IMR-90 (cell line): ENCODE results near the gene ZDHHC4. TPM values are rescaled to one million over a fixed set of nuclear protein-coding genes. Genes with fewer than 3 reads are reported as not detected.

Experiments used
- ATAC-seq: fragments of 200-7000 bp; cut with Tn5 transposase; 2 replicates; pipeline ENCODE4 v1.9.1; 2020; ENCODE audit warnings: low read depth, mild to moderate bottlenecking, moderate library complexity
- BruUV-seq: library from RNA; stranded (reverse); fragments of 400-500 nt; replicated peaks from 2 replicates; lab custom pipeline; 2021; lab: Mats Ljungman, UMichigan
- CTCF ChIA-PET: fragments of 300-600 bp; formaldehyde crosslinking; extraction: SDS; loops from one replicate; lab custom pipeline; 2021; ENCODE audit warnings: antibody characterized with exemption; lab: Yijun Ruan, JAX
- POLR2A ChIA-PET: fragments of 300-600 bp; sonication (Branson Sonifier 250); formaldehyde crosslinking; loops from one replicate; lab custom pipeline; 2022; ENCODE audit warnings: antibody characterized with exemption; ENCODE audit not compliant: unreplicated experiment; lab: Charles Lee
- DNase-seq: peaks from one replicate; pipeline ENCODE4 v3.0.0; 2013
- H2AFZ ChIP-seq: replicated peaks from 2 replicates; pipeline ENCODE3; 2013; ENCODE audit warnings: low read length, mild to moderate bottlenecking; ENCODE audit not compliant: poor library complexity
- H2AK5ac ChIP-seq: 2 replicates; pipeline ENCODE4 v1.6.1; 2013; ENCODE audit warnings: low read depth, low read length, inconsistent platforms
- H2AK9ac ChIP-seq: replicated peaks from 2 replicates; pipeline ENCODE3; 2013; ENCODE audit warnings: mild to moderate bottlenecking, low read depth, low read length, moderate library complexity; ENCODE audit not compliant: poor library complexity
- H2BK120ac ChIP-seq: 2 replicates; pipeline ENCODE4 v1.6.1; 2013; ENCODE audit warnings: low read depth, low read length, inconsistent platforms
- H2BK15ac ChIP-seq: 3 replicates; pipeline ENCODE4 v1.6.1; 2013; ENCODE audit warnings: low read depth, low read length, inconsistent platforms
- H2BK20ac ChIP-seq: 2 replicates; pipeline ENCODE4 v1.6.1; 2013; ENCODE audit warnings: low read depth, mild to moderate bottlenecking, inconsistent platforms, low read length, moderate library complexity
- H2BK5ac ChIP-seq: 2 replicates; pipeline ENCODE4 v1.6.1; 2013; ENCODE audit warnings: mild to moderate bottlenecking, low read depth, low read length, inconsistent platforms; ENCODE audit not compliant: poor library complexity, severe bottlenecking
- H3K14ac ChIP-seq: replicated peaks from 2 replicates; pipeline ENCODE4 v1.6.1; 2013; ENCODE audit warnings: low read depth, low read length, inconsistent platforms
- H3K18ac ChIP-seq: 2 replicates; pipeline ENCODE4 v1.6.1; 2013; ENCODE audit warnings: low read depth, low read length, control low read depth
- H3K23ac ChIP-seq: 2 replicates; pipeline ENCODE4 v1.6.1; 2013; ENCODE audit warnings: low read depth, low read length, inconsistent platforms
- H3K27ac ChIP-seq: 2 replicates; pipeline ENCODE4 v1.5.1; 2013; ENCODE audit warnings: mild to moderate bottlenecking, control low read depth, low read length; ENCODE audit not compliant: insufficient read depth
- H3K27me3 ChIP-seq: 2 replicates; pipeline ENCODE4 v1.6.1; 2013; ENCODE audit warnings: low read length; ENCODE audit not compliant: control insufficient read depth, insufficient read depth
- H3K36me3 ChIP-seq: 2 replicates; pipeline ENCODE4 v1.6.1; 2013; ENCODE audit warnings: low read length, mixed read lengths; ENCODE audit not compliant: control insufficient read depth, insufficient read depth
- H3K4ac ChIP-seq: 2 replicates; pipeline ENCODE4 v1.6.1; 2013; ENCODE audit warnings: low read depth, low read length, inconsistent platforms
- H3K4me1 ChIP-seq: 2 replicates; pipeline ENCODE4 v1.6.1; 2013; ENCODE audit warnings: low read length, mixed read lengths; ENCODE audit not compliant: control insufficient read depth, insufficient read depth
- H3K4me2 ChIP-seq: 2 replicates; pipeline ENCODE4 v1.6.1; 2013; ENCODE audit warnings: low read depth, mild to moderate bottlenecking, control low read depth, low read length, moderate library complexity
- H3K4me3 ChIP-seq: 2 replicates; pipeline ENCODE4 v1.5.1; 2013; ENCODE audit warnings: low read depth, mild to moderate bottlenecking, control low read depth, low read length, moderate library complexity; ENCODE audit not compliant: insufficient read depth
- H3K56ac ChIP-seq: 2 replicates; pipeline ENCODE4 v1.6.1; 2013; ENCODE audit warnings: low read length, inconsistent platforms; ENCODE audit not compliant: insufficient read depth; ENCODE audit errors: extremely low read depth
- H3K79me1 ChIP-seq, 2 experiments: 2 replicates each; pipeline ENCODE4 v1.6.1; 2013; ENCODE audit warnings: low read length in 2 of 2, inconsistent platforms in 1 of 2, low read depth in 1 of 2
- H3K9ac ChIP-seq: 2 replicates; pipeline ENCODE4 v1.6.1; 2013; ENCODE audit warnings: low read depth, low read length, control low read depth
- H3K9me1 ChIP-seq: 2 replicates; pipeline ENCODE4 v1.6.1; 2013; ENCODE audit warnings: low read length, inconsistent platforms; ENCODE audit not compliant: insufficient read depth
- H3K9me3 ChIP-seq: 2 replicates; pipeline ENCODE4 v1.6.1; 2013; ENCODE audit warnings: low read length; ENCODE audit not compliant: control insufficient read depth, insufficient read depth
- H4K20me1 ChIP-seq: 2 replicates; pipeline ENCODE4 v1.6.1; 2013; ENCODE audit warnings: low read length, inconsistent platforms; ENCODE audit not compliant: insufficient read depth
- H4K5ac ChIP-seq: 2 replicates; pipeline ENCODE4 v1.6.1; 2013; ENCODE audit warnings: mild to moderate bottlenecking, low read depth, low read length, control low read depth
- H4K8ac ChIP-seq, 2 experiments: 2 replicates each; pipeline ENCODE4 v1.6.1; 2013; ENCODE audit warnings: low read depth in 2 of 2, low read length in 2 of 2, control low read depth in 1 of 2, inconsistent platforms in 1 of 2
- H4K91ac ChIP-seq: 2 replicates; pipeline ENCODE4 v1.6.1; 2013; ENCODE audit warnings: low read depth, low read length, inconsistent platforms; ENCODE audit not compliant: insufficient read depth
- CEBPB ChIP-seq: IDR thresholded peaks from 2 replicates; pipeline ENCODE4 v1.6.1; 2012; ENCODE audit warnings: low read depth, low read length, improper control_type of control experiment
- CHD1 ChIP-seq: IDR thresholded peaks from 2 replicates; pipeline ENCODE4 v1.6.1; 2012; ENCODE audit warnings: low read depth, low read length, improper control_type of control experiment
- CTCF ChIP-seq: conservative IDR thresholded peaks from 2 replicates; pipeline ENCODE4 v1.5.1; 2012; ENCODE audit warnings: mild to moderate bottlenecking, low read depth, low read length, improper control_type of control experiment
- MAZ ChIP-seq: IDR thresholded peaks from 2 replicates; pipeline ENCODE4 v1.6.1; 2012; ENCODE audit warnings: low read depth, mild to moderate bottlenecking, low read length, improper control_type of control experiment, moderate library complexity, borderline replicate concordance
- WGBS, 2 experiments: methylation state at CpG; one replicate each; pipeline versions ENCODE4 v1.1.5 to v1.1.7; 2013; ENCODE audit warnings: missing lambda C conversion rate in 2 of 2; ENCODE audit not compliant: insufficient read length in 1 of 2; ENCODE audit errors: extremely low coverage in 2 of 2; 5-methylcytosine and 5-hydroxymethylcytosine counted together
- dilution Hi-C: fragments of 300-500 bp; cut with HindIII; formaldehyde crosslinking; loops from one replicate; pipeline ENCODE4 v1.14.3; 2018; ENCODE audit warnings: low sequenced_read_pairs; ENCODE audit not compliant: unreplicated experiment
- in situ Hi-C: fragments of 300-500 bp; cut with MboI; formaldehyde crosslinking; loops from 3 replicates; pipeline ENCODE4 v1.14.3; 2019; ENCODE audit warnings: low sequenced_read_pairs, inconsistent platforms, mixed read lengths
- intact Hi-C: fragments of 100-400 bp; cut with micrococcal nuclease; formaldehyde crosslinking; loops from 2 replicates; pipeline ENCODE4 v1.10.0; 2022
- polyA plus RNA-seq, 3 experiments: library from polyadenylated mRNA; depleted of rRNA; stranded (reverse); fragments of >200 nt; gene quantifications; 2 replicates each; pipeline ENCODE4 v1.2.3, GENCODE V29; 2012; ENCODE audit warnings: low replicate concordance in 1 of 3
- total RNA-seq: library from RNA; depleted of rRNA; stranded (reverse); fragments of >200 nt; gene quantifications from 2 replicates; pipeline ENCODE4 v1.2.3, GENCODE V29; 2012

ZDHHC4 gene
- total and polyA plus RNA-seq, 2 of the 4 experiments (the other 2 are of a cell fraction): 43.9 to 58.3 TPM

DNA sequence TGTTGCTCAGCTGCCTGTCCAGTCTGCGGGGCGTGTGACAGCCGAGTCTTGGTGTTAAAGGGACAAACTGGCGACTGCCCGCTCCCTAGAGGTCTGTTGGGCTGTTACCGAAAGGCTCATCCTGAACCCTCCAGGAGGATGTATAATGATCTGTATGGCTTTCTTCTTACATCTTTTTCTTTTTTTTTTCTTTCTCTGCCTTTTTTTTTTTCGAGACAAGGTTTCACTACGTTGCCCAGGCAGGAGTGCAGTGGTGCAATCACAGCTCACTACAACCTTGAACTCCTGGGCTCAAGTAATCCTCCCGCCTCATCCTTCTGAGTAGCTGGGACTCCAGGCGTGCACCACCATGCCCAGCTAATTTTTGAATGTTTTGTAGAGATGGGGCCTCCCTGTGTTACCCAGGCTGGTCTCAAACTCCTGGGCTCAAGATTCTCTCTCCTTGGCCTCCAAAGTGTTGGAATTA is 13.4 kb downstream of the ZDHHC4 start:
- peak overlapping the region; percentile 71 for H3K23ac ChIP-seq
- ChIA-PET CTCF (interaction anchor here (0.8 to 1.2 kb wide), 3 partner anchors 13 to 75 kb away, joined by 3 to 4 read pairs (median 3); no protein-coding TSS in a partner anchor), POLR2A (no interaction called here)

More for the DNA sequence above, 13.4 kb downstream of the ZDHHC4 start:
- Histone ChIP-seq H2BK15ac (no peak overlapping the region), H2AK9ac (peak overlapping the region; percentile 92), H3K4me2 (peak overlapping the region; percentile 95), H3K4ac (peak overlapping the region; percentile 71; the same call in 1 of the 2 replicates), H3K56ac (0 out of 2 replicates have a peak overlapping the region, but pooled peaks have one; percentile 38), H3K27ac (peak overlapping the region; percentile 86), H3K36me3 (peaks cover 33% of the 10 kb centered on the region), H3K9ac (peak overlapping the region; percentile 97), H4K8ac (peak overlapping the region in 1 of 2 experiments; percentile 63; a peak in 2 of 4 replicates), H4K20me1 (0 out of 2 replicates have a peak, but pooled peaks cover 5% of the 10 kb centered on the region), H3K4me1 (peaks cover 3% of the 10 kb centered on the region; the same call in 1 of the 2 replicates), H3K18ac (no peak overlapping the region), H4K5ac (0 out of 2 replicates have a peak overlapping the region, but pooled peaks have one; percentile 23), H3K9me3 (no peaks in the 10 kb centered on the region), H2AK5ac (no peak overlapping the region), H3K14ac (no peak overlapping the region; the same call in 1 of the 2 replicates), H2BK20ac (no peak overlapping the region), H4K91ac (no peak overlapping the region), H3K79me1 (peaks cover 13 to 26% of the 10 kb centered on the region in 2 experiments; a peak in 3 of 4 replicates), H3K9me1 (no peaks in the 10 kb centered on the region; the same call in 1 of the 2 replicates), H3K27me3 (no peaks in the 10 kb centered on the region), H3K4me3 (peak overlapping the region; percentile 98), H2BK5ac (no peak overlapping the region), H2AFZ (peak overlapping the region; percentile 99), H2BK120ac (no peak overlapping the region)
- 0% methylated on average over 3 of the region's 10 CpGs; no CpG with 5 or more reads in 1 of the 2 experiments for WGBS, 2 experiments
- intact Hi-C loops (no loop called here), dilution Hi-C loops (no loop called here), in situ Hi-C loops (no loop called here)
- ATAC-seq: peak; percentile 33
- no TSS peak for BruUV-seq
- TF ChIP-seq CHD1 (no peak), MAZ (no peak), CEBPB (peak; percentile 37), CTCF (no peak)
- DNase-seq: no peak
